Measurements from ENCODE around the gene CTDSP1.

The CTDSP1 gene

GRCh38 chr2:218435003-218435982 is 35.6 kb downstream of the CTDSP1 start:
- DNase-seq (ENCODE audit: low spot score): no peak
- TF ChIP-seq CTCF (IDR thresholded peaks at IDR 0.05; ENCODE audit: extremely low read depth, missing control alignments): no peak

DNA sequence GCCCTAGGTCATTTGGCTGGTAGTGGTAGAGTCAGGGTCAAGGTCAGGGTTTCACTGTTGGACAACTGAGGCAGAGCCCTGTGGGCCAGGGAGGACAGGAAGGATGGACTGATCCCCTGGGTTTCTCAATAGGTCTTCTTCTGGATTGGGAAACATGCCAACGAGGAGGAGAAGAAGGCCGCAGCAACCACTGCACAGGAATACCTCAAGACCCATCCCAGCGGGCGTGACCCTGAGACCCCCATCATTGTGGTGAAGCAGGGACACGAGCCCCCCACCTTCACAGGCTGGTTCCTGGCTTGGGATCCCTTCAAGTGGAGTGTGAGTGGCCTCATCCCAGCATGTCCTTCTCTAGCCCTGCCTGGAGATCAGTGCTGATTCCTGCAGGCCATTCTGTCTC is 37.3 kb downstream of the CTDSP1 start:
- no peak for TF ChIP-seq CTCF (IDR thresholded peaks at IDR 0.05; ENCODE audit: extremely low read depth, missing control alignments)
- DNase-seq (ENCODE audit: low spot score): no peak

- no peak for DNase-seq (ENCODE audit: low spot score)
- no peak for TF ChIP-seq CTCF (IDR thresholded peaks at IDR 0.05; ENCODE audit: extremely low read depth, missing control alignments)
Observed at GRCh38 chr2:218437969-218438368, 38.3 kb downstream of the CTDSP1 start.

- TF ChIP-seq CTCF (IDR thresholded peaks at IDR 0.05; ENCODE audit: extremely low read depth, missing control alignments): no peak
- DNase-seq (ENCODE audit: low spot score): no peak
Observed at GRCh38 chr2:218438596-218438995, 38.9 kb downstream of the CTDSP1 start.

DNA sequence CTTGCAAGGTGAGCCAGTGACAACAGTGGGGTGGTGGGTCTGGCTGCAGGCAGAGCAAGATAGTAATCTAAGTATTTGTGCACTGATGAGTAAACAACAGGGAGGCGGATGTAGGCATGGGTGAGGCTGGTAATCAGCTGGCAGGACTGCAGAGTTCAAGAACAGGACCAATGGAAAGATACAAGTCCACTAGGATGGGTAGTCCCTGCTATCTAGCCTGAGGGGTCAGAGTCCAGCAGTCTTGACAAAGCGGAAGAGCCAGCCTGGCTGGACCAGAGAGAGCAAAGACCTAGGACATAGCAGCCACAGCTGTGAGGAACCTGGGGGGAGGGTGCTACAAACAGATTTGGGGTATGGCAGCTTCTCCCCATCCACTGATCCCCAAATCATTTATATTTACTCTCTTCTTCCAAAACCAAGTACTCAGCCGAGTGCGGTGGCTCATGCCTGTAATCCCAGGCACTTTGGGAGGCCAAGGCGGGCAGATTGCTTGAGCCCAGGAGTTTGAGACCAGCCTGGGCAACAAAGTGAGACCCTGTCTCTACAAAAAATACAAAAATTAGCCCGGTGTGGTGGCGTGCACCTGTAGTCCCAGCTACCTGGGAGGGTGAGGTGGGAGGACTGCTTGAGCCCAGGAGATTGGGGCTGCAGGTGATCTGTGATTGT is 45.2 kb downstream of the CTDSP1 start:
- TF ChIP-seq CTCF (IDR thresholded peaks at IDR 0.05; ENCODE audit: extremely low read depth, missing control alignments): no peak
- DNase-seq (ENCODE audit: low spot score): no peak

DNA sequence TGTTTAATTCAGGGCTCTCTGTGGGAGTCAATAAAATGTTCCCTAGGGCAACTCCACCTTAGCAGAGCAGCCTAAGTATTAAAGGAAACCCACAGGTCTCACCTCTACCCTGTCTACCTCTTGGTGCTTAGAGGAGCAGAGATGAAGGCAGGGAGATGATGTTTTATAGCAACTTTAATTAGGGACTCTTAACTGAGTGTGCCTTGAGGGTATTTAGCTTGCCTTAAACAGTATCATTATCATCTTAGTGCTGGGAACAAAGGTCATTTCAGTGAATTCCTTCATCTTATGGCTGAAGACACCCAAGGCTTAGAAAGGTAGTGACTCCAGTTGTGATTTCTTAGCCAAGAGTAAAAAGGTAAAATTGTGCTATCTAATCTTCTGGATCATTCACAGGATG is 45.9 kb downstream of the CTDSP1 start:
- TF ChIP-seq CTCF (IDR thresholded peaks at IDR 0.05; ENCODE audit: extremely low read depth, missing control alignments): no peak
- no peak for DNase-seq (ENCODE audit: low spot score)

GRCh38 chr2:218446547-218446946 is 46.9 kb downstream of the CTDSP1 start:
- no peak for DNase-seq (ENCODE audit: low spot score)
- no peak for TF ChIP-seq CTCF (IDR thresholded peaks at IDR 0.05; ENCODE audit: extremely low read depth, missing control alignments)
